Neuronal stem cell (in vitro differentiated cells): ENCODE measurements around the gene ADGRA1.
"Not testable (repeated sequence)": the region's sequence is repeated elsewhere in the genome, so short reads cannot be mapped to it uniquely, and the experiment has no call there.

ENCODE experiments used
- DNase-seq: peaks from one replicate; pipeline ENCODE4 v3.0.0-alpha.2; 2013; ENCODE audit warnings: low spot score
- H2AFZ ChIP-seq: one replicate; pipeline ENCODE4 v1.6.1; 2013; ENCODE audit warnings: mild to moderate bottlenecking, low read length, inconsistent platforms
- H2AK5ac ChIP-seq: 2 replicates; pipeline ENCODE4 v1.6.1; 2013; ENCODE audit warnings: low read depth, mild to moderate bottlenecking, inconsistent platforms, low read length, moderate library complexity, mixed read lengths
- H2BK120ac ChIP-seq: 2 replicates; pipeline ENCODE4 v1.6.1; 2013; ENCODE audit warnings: low read depth, mild to moderate bottlenecking, inconsistent platforms, low read length, moderate library complexity, mixed read lengths
- H2BK12ac ChIP-seq: one replicate; pipeline ENCODE4 v1.6.1; 2013; ENCODE audit warnings: low read length, inconsistent platforms
- H2BK15ac ChIP-seq: 2 replicates; pipeline ENCODE4 v1.6.1; 2013; ENCODE audit warnings: mild to moderate bottlenecking, low read length, inconsistent platforms, mixed read lengths
- H2BK5ac ChIP-seq: one replicate; pipeline ENCODE4 v1.6.1; 2013; ENCODE audit warnings: inconsistent platforms, mild to moderate bottlenecking, low read length, moderate library complexity
- H3K14ac ChIP-seq: one replicate; pipeline ENCODE4 v1.6.1; 2013; ENCODE audit warnings: low read length, inconsistent platforms
- H3K18ac ChIP-seq: 2 replicates; pipeline ENCODE4 v1.6.1; 2013; ENCODE audit warnings: low read length, inconsistent platforms
- H3K23ac ChIP-seq: 2 replicates; pipeline ENCODE4 v1.6.1; 2013; ENCODE audit warnings: low read depth, mild to moderate bottlenecking, mixed read lengths, low read length, inconsistent platforms; ENCODE audit not compliant: poor library complexity
- H3K27ac ChIP-seq: replicated peaks from 3 replicates; pipeline ENCODE4 v1.5.1; 2013; ENCODE audit warnings: low read length, inconsistent platforms
- H3K27me3 ChIP-seq, 3 experiments: 2 replicates each; pipeline ENCODE4 v1.6.1; 2013; ENCODE audit warnings: low read length in 3 of 3, mild to moderate bottlenecking in 2 of 3, inconsistent platforms in 1 of 3, low read depth in 1 of 3, mixed read lengths in 1 of 3, moderate library complexity in 1 of 3; ENCODE audit not compliant: control insufficient read depth in 3 of 3, insufficient read depth in 3 of 3
- H3K36me3 ChIP-seq, 2 donors: replicated peaks in 1 of 2; 2 replicates each; pipeline ENCODE4 v1.6.1; 2013; ENCODE audit warnings: low read length in 2 of 2; ENCODE audit not compliant: control insufficient read depth in 2 of 2, insufficient read depth in 2 of 2
- H3K4ac ChIP-seq: 2 replicates; pipeline ENCODE4 v1.6.1; 2013; ENCODE audit warnings: inconsistent platforms, mild to moderate bottlenecking, low read length, moderate library complexity
- H3K4me1 ChIP-seq, 2 donors: 1 replicate in 1 of 2; 2 replicates in 1 of 2; pipeline ENCODE4 v1.6.1; 2013; ENCODE audit warnings: low read length in 2 of 2, low read depth in 1 of 2; ENCODE audit not compliant: control insufficient read depth in 2 of 2, insufficient read depth in 1 of 2
- H3K4me2 ChIP-seq: one replicate; pipeline ENCODE4 v1.6.1; 2013; ENCODE audit warnings: mild to moderate bottlenecking, low read length, inconsistent platforms; ENCODE audit not compliant: insufficient read depth, poor library complexity, severe bottlenecking
- H3K4me3 ChIP-seq, 2 donors: 2 replicates each; pipeline ENCODE4 v1.5.1; 2013; ENCODE audit warnings: low read length in 2 of 2, mild to moderate bottlenecking in 2 of 2, inconsistent platforms in 1 of 2, moderate library complexity in 1 of 2
- H3K79me1 ChIP-seq: one replicate; pipeline ENCODE4 v1.6.1; 2013; ENCODE audit warnings: low read depth, mild to moderate bottlenecking, inconsistent platforms, low read length, moderate library complexity
- H3K9ac ChIP-seq: one replicate; pipeline ENCODE4 v1.6.1; 2013; ENCODE audit warnings: mild to moderate bottlenecking, low read depth, low read length, inconsistent platforms; ENCODE audit not compliant: poor library complexity
- H3K9me3 ChIP-seq, 2 donors: replicated peaks in 1 of 2; 2 replicates each; pipeline versions ENCODE3 to v1.6.1; 2013; ENCODE audit warnings: low read length in 2 of 2, mild to moderate bottlenecking in 2 of 2, inconsistent platforms in 1 of 2, low read depth in 1 of 2, mixed read lengths in 1 of 2, moderate library complexity in 1 of 2; ENCODE audit not compliant: control insufficient read depth in 2 of 2, insufficient read depth in 1 of 2
- H4K8ac ChIP-seq: one replicate; pipeline ENCODE4 v1.6.1; 2013; ENCODE audit warnings: low read depth, mild to moderate bottlenecking, inconsistent platforms, low read length, moderate library complexity
- H4K91ac ChIP-seq: one replicate; pipeline ENCODE4 v1.6.1; 2013; ENCODE audit warnings: low read length, low read depth, mild to moderate bottlenecking, inconsistent platforms; ENCODE audit not compliant: poor library complexity
- WGBS, 2 donors: extraction: QIAGEN DNeasy Blood & Tissue Kit; methylation state at CpG; one replicate each; pipeline ENCODE4 v1.1.7; 2013; ENCODE audit warnings: missing lambda C conversion rate in 2 of 2, mixed read lengths in 1 of 2; ENCODE audit not compliant: insufficient read length in 2 of 2, insufficient replicate concordance in 1 of 2; ENCODE audit errors: extremely low coverage in 2 of 2; 5-methylcytosine and 5-hydroxymethylcytosine counted together

ADGRA1 gene

DNA sequence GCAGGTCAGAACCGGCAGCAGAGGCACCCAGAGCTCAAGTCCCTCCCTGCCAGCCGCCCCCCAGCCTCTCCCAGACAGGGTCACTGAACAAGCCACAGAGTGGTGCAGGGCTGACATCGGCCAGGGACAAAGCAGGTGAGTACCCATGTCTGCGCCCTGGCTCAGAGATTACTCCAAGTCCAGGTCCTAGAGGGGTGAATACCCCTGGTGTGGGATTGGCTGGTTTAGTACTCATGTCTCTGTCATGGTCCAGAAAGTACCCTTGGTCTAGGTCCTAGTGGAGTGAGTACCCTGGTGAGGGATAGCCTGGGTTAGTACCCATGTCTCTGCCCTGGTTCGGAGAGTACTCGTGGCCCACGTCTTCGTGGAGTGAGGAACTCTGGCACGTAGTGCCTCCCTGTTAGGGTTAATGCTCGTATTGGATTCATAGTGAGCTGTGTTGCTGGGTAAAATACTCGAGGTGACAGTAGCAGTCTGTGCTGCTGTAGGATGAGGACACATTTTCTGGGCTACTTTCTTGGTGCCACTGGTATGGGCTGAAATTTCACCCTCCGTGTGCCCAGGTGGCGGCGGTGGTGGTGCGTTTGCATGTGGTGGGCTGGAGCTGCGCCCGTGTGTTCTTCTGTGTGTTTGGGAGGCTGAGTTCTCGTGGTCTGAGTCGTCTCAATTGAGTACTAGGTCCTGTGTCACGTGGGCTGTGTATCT, 46.8 kb downstream of the ADGRA1 start:
- Histone ChIP-seq H4K8ac (no peak overlapping the region), H3K18ac (peak overlapping the region; percentile 23), H3K27ac (no peak overlapping the region), H3K79me1 (no peaks in the 10 kb centered on the region), H3K36me3 (no peaks in the 10 kb centered on the region), H2AK5ac (no peak overlapping the region), H3K27me3 (peaks cover 0 to 6% (median 0%) of the 10 kb centered on the region in 3 experiments), H3K4me1 (peaks cover 1 to 5% of the 10 kb centered on the region in 2 donors), H2BK15ac (no peak overlapping the region), H2BK120ac (no peak overlapping the region), H3K4ac (no peak overlapping the region), H3K14ac (peak overlapping the region; percentile 56), H2BK12ac (no peak overlapping the region), H4K91ac (no peak overlapping the region), H3K9me3 (no peaks in the 10 kb centered on the region), H3K9ac (no peak overlapping the region), H3K4me3 (no peak overlapping the region), H3K4me2 (no peak overlapping the region), H3K23ac (no peak overlapping the region), H2AFZ (no peak overlapping the region), H2BK5ac (no peak overlapping the region)
- WGBS, 2 donors, result no CpG with 5 or more reads among the region's 20 CpGs
- DNase-seq, result no peak

DNA sequence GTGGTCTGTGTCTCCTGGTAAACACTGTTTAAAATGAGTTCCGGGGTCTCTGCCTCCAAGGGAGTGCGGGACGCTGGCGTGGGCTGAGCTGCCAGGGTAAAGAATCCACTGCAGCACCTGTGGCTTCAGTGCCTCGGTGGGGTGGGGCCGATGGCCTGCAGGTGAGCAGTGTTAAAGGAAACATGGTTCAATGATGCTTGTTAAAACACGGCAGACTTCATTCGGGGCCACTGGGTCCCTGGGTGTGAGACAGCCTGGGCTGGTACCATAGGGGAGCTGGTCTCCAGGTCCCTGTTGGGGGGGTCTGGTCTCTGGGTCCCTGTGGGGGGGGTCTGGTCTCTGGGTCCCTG, 47.4 kb downstream of the ADGRA1 start:
- WGBS, 2 donors, result no CpG with 5 or more reads among the region's 8 CpGs
- H2BK120ac ChIP-seq, result no peak overlapping the region
- peak overlapping the region; percentile 56 for H3K14ac ChIP-seq
- no peak overlapping the region for H2BK15ac ChIP-seq
- H3K4me2 ChIP-seq, result no peak overlapping the region
- H2AFZ ChIP-seq, result no peak overlapping the region
- H3K27me3 ChIP-seq, result peaks cover 0 to 6% (median 0%) of the 10 kb centered on the region in 3 experiments
- H3K23ac ChIP-seq, result no peak overlapping the region
- no peak overlapping the region for H2AK5ac ChIP-seq
- no peak overlapping the region for H3K18ac ChIP-seq
- H3K36me3 ChIP-seq, result no peaks in the 10 kb centered on the region
- no peaks in the 10 kb centered on the region for H3K9me3 ChIP-seq
- H3K4ac ChIP-seq, result no peak overlapping the region
- peaks cover under 1 to 4% of the 10 kb centered on the region in 2 donors for H3K4me1 ChIP-seq
- H4K91ac ChIP-seq, result no peak overlapping the region
- H3K79me1 ChIP-seq, result no peaks in the 10 kb centered on the region
- H2BK12ac ChIP-seq, result no peak overlapping the region
- no peak overlapping the region for H4K8ac ChIP-seq
- no peak overlapping the region for H3K9ac ChIP-seq
- DNase-seq, result no peak
- no peak overlapping the region for H2BK5ac ChIP-seq
- H3K4me3 ChIP-seq, result no peak overlapping the region
- H3K27ac ChIP-seq, result no peak overlapping the region

DNA sequence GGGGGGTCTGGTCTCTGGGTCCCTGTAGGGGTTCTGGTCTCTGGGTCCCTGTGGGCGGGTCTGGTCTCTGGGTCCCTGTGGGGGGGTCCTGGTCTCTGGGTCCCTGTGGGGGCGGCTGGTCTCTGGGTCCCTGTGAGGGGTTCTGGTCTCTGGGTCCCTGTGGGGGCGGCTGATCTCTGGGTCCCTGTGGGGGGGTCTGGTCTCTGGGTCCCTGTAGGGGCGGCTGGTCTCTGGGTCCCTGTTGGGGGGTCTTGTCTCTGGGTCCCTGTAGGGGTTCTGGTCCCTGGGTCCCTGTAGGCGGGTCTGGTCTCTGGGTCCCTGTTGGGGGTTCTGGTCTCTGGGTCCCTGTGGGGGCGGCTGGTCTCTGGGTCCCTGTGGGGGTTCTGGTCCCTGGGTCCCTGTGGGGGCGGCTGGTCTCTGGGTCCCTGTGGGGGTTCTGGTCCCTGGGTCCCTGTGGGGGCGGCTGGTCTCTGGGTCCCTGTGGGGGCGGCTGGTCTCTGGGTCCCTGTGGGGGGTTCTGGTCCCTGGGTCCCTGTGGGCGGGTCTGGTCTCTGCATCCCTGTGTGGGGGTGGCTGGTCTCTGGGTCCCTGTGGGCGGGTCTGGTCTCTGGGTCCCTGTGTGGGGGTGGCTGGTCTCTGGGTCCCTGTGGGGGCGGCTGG, 49.9 kb downstream of the ADGRA1 start:
- WGBS, 2 donors, result no CpG with 5 or more reads among the region's 12 CpGs
- H3K18ac ChIP-seq, H3K4me2 ChIP-seq, H3K9me3 ChIP-seq, H2BK5ac ChIP-seq, DNase-seq, H4K91ac ChIP-seq, H2BK15ac ChIP-seq, H3K23ac ChIP-seq, H3K27ac ChIP-seq, H2BK120ac ChIP-seq, H3K4me3 ChIP-seq, H3K9ac ChIP-seq, H3K79me1 ChIP-seq, H3K36me3 ChIP-seq, H2BK12ac ChIP-seq, H2AFZ ChIP-seq, H4K8ac ChIP-seq, H3K14ac ChIP-seq, H2AK5ac ChIP-seq, H3K4ac ChIP-seq: not testable (repeated sequence)
- H3K27me3 ChIP-seq, result peaks cover 0 to 12% (median 0%) of the 10 kb centered on the region in 3 experiments
- peaks cover 4 to 12% of the 10 kb centered on the region in 2 donors for H3K4me1 ChIP-seq

DNA sequence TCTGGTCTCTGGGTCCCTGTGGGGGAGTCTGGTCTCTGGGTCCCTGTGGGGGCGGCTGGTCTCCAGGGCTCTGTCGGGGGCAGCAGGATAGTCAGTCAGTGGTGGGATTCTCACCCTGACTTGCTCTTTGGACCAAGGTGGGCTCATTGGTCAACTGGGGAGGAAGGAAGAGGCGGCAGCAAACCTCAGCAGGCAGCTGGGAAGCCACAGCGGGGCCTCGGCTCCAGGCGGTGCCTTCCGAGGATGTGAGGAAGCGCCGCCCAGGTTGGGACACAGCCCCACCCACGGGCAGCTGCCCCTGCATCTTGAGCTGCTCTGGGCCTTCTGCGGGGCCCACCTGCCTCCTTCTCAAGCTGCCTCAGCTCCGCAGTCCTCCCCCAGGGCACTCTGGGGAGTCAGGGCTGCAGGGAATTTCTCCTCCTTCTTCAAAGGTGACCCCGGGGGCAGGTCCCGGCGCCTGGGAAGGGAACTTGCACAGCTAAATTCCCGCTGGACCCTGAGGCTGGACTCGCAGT, 51.9 kb downstream of the ADGRA1 start:
- Histone ChIP-seq H3K14ac (peak overlapping the region; percentile 6), H2BK120ac (no peak overlapping the region), H2AFZ (peak overlapping the region; percentile 40), H2BK15ac (peak overlapping the region; percentile 49), H3K36me3 (no peaks in the 10 kb centered on the region), H3K4me2 (no peak overlapping the region), H3K4ac (no peak overlapping the region), H4K91ac (no peak overlapping the region), H4K8ac (peak overlapping the region; percentile 17), H2BK5ac (peak overlapping the region; percentile 39), H2AK5ac (peak overlapping the region; percentile 56), H3K18ac (peak overlapping the region; percentile 93), H2BK12ac (no peak overlapping the region), H3K27me3 (peaks cover 0 to 15% (median 0%) of the 10 kb centered on the region in 3 experiments), H3K9ac (no peak overlapping the region), H3K27ac (no peak overlapping the region), H3K23ac (no peak overlapping the region), H3K9me3 (no peaks in the 10 kb centered on the region), H3K79me1 (no peaks in the 10 kb centered on the region), H3K4me3 (no peak overlapping the region), H3K4me1 (peaks cover 6 to 23% of the 10 kb centered on the region in 2 donors)
- DNase-seq, result no peak
- no CpG with 5 or more reads among the region's 17 CpGs for WGBS, 2 donors
